Measurements from ENCODE around the gene HOTAIR. TPM values are rescaled to one million over a fixed set of nuclear protein-coding genes. Genes with fewer than 3 reads are reported as not detected.

The HOTAIR gene
- total RNA-seq, 1 experiment from 2014 or later: not detected

DNA sequence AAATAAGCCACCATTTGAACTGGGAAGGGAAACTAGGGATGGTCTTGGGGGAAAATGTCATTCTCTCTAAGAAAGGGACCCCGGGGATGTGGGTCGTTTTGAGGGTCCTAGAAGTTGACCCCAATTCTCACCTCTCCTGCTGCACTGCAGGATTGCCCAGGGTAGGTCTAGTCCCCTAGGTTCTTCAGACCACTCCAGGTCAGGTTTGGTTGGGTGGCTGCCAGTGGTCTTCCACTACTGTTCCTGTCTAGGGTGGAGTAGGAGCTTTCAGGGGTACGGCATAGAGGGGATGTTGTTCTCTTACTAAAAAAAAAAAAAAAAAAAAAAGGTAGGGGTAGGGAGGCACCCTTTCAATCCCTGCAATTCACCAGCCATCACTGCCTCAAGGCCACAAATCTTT, 41.3 kb upstream of the HOTAIR start:
- Histone ChIP-seq H3K79me2 (ENCODE audit: insufficient read depth, low read length) (no peaks in the 10 kb centered on the region), H3K4ac (ENCODE audit: low read depth, low read length) (no peak overlapping the region), H4K20me1 (ENCODE audit: control insufficient read depth, insufficient read depth, insufficient read length) (no peaks in the 10 kb centered on the region), H3K9me3 (ENCODE audit: control insufficient read depth, low read depth, low read length) (no peaks in the 10 kb centered on the region), H4K8ac (replicated peaks; ENCODE audit: insufficient read length, low read depth, low read length) (no peak overlapping the region), H3K23me2 (ENCODE audit: insufficient read length, low read depth, low read length, poor library complexity, severe bottlenecking) (peaks cover 10% of the 10 kb centered on the region), H2BK120ac (ENCODE audit: low read depth, low read length, poor library complexity, severe bottlenecking) (no peak overlapping the region), H3K18ac (ENCODE audit: insufficient read length, low read depth, low read length) (no peak overlapping the region), H3K27ac (ENCODE audit: insufficient read length, low read depth, low read length) (no peak overlapping the region), H2BK15ac (ENCODE audit: low read depth, low read length) (no peak overlapping the region), H2AK5ac (ENCODE audit: insufficient read length, low read length) (no peak overlapping the region), H2BK20ac (ENCODE audit: low read depth, low read length, poor library complexity, severe bottlenecking) (no peak overlapping the region), H3K27me3 (ENCODE audit: insufficient read depth, low read length) (peaks cover 91% of the 10 kb centered on the region), H3K56ac (ENCODE audit: insufficient read length, low read depth, low read length) (no peak overlapping the region), H4K5ac (ENCODE audit: insufficient read length, low read depth, low read length) (no peak overlapping the region), H4K91ac (ENCODE audit: insufficient read length, low read depth, low read length) (no peak overlapping the region), H2BK12ac (ENCODE audit: insufficient read length, low read depth, low read length) (no peak overlapping the region), H3K79me1 (ENCODE audit: insufficient read depth, low read depth, low read length, poor library complexity, severe bottlenecking) (no peaks in the 10 kb centered on the region), H2AFZ (ENCODE audit: low read length) (no peak overlapping the region), H3K23ac (ENCODE audit: insufficient read length, low read depth, low read length) (no peak overlapping the region), H2BK5ac (ENCODE audit: insufficient read length, low read length) (no peak overlapping the region), H3K14ac (ENCODE audit: insufficient read depth, low read length) (no peak overlapping the region), H3K9ac (ENCODE audit: extremely low read depth, insufficient read length, low read length) (no peak overlapping the region), H3K4me2 (ENCODE audit: insufficient read depth, insufficient read length, low read length) (no peak overlapping the region), H3K4me1 (ENCODE audit: insufficient read depth, low read length) (no peaks in the 10 kb centered on the region), H3T11ph (ENCODE audit: low read length) (no peak overlapping the region)
- H3K27me3 Mint-ChIP-seq (ENCODE audit: low read depth): peaks cover 100% of the 10 kb centered on the region
- H3K9me3 Mint-ChIP-seq: peaks cover 0 to 1% of the 10 kb centered on the region in 2 experiments; a peak in 2 of 5 replicates
- no CpG with 5 or more reads among the region's 3 CpGs for WGBS (ENCODE audit: extremely low coverage, insufficient read length, low lambda C conversion rate)
- no peak for DNase-seq
- peaks cover 10 to 29% of the 10 kb centered on the region in 2 experiments for H3K4me1 Mint-ChIP-seq
- H3K27ac Mint-ChIP-seq: no peak overlapping the region
- TF ChIP-seq, protein P1, sequence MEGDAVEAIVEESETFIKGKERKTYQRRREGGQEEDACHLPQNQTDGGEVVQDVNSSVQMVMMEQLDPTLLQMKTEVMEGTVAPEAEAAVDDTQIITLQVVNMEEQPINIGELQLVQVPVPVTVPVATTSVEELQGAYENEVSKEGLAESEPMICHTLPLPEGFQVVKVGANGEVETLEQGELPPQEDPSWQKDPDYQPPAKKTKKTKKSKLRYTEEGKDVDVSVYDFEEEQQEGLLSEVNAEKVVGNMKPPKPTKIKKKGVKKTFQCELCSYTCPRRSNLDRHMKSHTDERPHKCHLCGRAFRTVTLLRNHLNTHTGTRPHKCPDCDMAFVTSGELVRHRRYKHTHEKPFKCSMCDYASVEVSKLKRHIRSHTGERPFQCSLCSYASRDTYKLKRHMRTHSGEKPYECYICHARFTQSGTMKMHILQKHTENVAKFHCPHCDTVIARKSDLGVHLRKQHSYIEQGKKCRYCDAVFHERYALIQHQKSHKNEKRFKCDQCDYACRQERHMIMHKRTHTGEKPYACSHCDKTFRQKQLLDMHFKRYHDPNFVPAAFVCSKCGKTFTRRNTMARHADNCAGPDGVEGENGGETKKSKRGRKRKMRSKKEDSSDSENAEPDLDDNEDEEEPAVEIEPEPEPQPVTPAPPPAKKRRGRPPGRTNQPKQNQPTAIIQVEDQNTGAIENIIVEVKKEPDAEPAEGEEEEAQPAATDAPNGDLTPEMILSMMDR (conservative IDR thresholded peaks at IDR 0.05): no peak
- no peaks in the 10 kb centered on the region for H3K36me3 Mint-ChIP-seq (ENCODE audit: insufficient read depth in 1 of 3, low read depth in 3 of 3)
- H3K4me3 Mint-ChIP-seq: no peak overlapping the region
